GM21737 (cell line): ENCODE data around the gene DELE1.
"Not testable (repeated sequence)": the region's sequence is repeated elsewhere in the genome, so short reads cannot be mapped to it uniquely, and the experiment has no call there.

ENCODE experiments used
- ATAC-seq: cut with Tn5 transposase; IDR thresholded peaks from one replicate; pipeline ENCODE4 v1.9.1; 2021; ENCODE audit warnings: mild to moderate bottlenecking, moderate library complexity; ENCODE audit not compliant: unreplicated experiment

DELE1 gene

GRCh38 chr5:141883892-141884318 lies 39.8 kb upstream of the DELE1 start:
- ATAC-seq = no peak

- no peak for ATAC-seq
Observed at GRCh38 chr5:141889282-141889871, 34.3 kb upstream of the DELE1 start.

- not testable (repeated sequence) for ATAC-seq
Observed at GRCh38 chr5:141890429-141890828, 33.2 kb upstream of the DELE1 start.

GRCh38 chr5:141897425-141897824 lies 26.2 kb upstream of the DELE1 start:
- ATAC-seq = no peak

DNA sequence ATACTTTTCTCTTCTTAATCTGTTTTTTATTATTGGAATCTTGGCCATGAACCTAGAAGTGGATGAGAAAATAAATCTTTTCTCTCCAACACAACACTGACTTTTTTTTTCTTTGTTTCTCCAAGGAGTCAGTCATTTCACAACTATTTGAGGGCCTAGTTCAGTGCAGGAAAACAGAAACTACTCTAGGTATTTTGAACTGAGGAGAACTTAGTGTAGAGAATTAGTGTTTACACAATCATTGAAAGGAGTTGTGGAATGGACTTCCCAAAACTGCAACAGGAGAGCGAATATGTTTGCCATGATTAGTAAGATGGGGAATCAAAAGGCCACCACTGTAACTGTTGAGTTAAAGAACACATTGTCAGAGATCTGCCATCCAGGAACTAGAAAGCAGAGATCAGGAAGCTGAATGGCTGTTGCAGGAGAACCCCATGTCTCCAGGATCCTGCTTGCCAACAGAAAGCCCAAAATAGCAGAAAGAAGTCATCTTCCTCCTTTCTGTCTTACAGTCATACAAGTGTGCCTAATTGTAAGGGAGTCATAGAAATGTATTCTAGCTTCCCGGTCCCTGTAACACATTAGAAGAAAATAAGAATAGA lies 25.1 kb upstream of the DELE1 start:
- ATAC-seq = no peak

DNA sequence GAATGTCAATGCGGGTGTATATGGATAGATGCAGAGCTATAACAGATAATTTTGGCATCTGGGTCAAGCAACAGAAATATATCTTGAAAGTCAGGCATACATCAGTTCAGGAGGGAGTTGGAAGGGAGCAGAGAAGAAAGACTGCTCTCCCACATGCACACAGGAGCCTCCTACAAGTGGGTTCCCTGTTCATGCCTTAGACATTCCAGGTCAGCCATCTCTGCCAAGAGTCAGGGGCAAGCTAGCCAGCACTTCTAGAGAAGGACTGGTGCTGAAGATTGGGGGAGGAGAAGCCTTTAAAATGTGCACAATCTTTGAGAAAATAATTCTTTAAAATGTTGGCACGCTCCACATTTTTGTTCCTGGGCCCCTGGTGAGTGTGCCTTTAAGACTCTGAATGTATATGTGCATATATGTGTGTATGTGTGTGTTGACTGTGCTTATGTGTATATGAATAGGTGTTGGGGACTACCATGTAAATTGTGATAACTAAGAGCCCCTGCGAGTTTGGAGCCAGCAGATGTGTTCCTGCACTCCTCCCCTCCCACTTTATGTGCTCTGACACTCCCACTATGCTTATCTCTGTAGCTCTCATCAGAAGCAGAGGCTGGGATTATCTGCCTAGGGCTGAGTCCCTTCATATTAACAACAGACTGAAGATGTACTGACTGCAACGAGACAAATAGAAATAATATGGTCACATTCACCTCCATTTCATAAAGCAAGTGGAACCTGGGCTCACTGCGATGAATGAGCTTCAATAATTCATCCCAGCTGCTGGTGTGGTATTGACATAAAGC lies 21.5 kb upstream of the DELE1 start:
- ATAC-seq = no peak

GRCh38 chr5:141903261-141903660 lies 20.4 kb upstream of the DELE1 start:
- no peak for ATAC-seq

DNA sequence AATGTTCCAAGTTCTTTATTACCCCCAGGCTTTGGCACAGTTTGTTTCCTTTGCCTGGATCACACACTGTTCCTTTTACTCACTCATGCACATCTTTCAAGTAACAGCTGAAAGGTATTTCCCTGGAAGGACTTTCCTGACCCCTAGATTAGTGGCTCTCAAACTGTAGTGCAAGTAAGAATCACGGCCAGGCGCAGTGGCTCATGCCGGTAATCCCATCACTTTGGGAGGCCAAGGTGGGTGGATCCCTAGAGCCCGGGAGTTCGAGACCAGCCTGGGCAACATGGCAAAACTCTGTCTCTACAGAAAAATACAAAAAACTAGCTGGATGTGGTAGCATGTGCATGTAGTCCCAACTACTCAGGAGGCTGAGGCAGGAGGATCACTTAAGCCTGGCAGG lies 19.1 kb upstream of the DELE1 start:
- no peak for ATAC-seq

DNA sequence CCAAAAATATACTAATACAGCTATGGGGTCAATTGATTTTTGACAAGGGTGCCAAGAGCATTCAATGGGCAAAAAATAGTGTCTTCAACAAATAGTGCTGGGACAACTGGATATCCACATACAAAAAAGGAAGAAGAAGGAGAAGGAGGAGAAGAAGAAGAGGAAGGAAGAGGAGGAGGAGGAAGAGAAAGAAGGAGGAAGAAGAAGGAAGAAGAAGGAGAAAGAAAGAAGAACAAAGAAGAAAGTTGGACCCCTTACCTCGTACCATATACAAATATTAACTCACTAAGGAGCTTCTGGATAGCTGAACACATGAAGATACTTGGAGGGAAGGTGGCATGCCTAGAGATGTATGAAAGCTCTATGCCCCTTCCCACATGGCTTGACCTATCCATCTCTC lies 17.2 kb upstream of the DELE1 start:
- ATAC-seq = no peak

- ATAC-seq = no peak
Observed at GRCh38 chr5:141906972-141907371, 16.7 kb upstream of the DELE1 start.

DNA sequence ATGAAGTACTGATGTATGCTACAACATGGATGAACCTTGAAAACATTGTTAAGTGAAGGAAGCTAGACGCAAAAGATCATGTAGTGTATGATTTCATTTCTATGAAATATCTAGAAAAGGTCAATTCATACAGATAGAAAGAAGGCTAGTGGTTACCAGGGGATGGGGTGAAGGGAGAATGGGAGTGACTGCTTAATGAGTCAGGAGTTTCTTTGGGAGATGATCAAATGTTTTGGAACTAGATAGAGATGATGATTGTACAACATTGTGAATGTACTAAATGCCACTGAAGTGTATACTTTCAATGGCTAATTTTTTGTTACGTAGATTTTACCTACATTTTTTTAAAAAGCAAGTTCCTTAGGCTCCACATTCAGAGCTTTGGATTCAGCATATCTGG lies 14.9 kb upstream of the DELE1 start:
- ATAC-seq = no peak

GRCh38 chr5:141909212-141909611 lies 14.5 kb upstream of the DELE1 start:
- no peak for ATAC-seq

GRCh38 chr5:141910271-141910673 lies 13.4 kb upstream of the DELE1 start:
- no peak for ATAC-seq

DNA sequence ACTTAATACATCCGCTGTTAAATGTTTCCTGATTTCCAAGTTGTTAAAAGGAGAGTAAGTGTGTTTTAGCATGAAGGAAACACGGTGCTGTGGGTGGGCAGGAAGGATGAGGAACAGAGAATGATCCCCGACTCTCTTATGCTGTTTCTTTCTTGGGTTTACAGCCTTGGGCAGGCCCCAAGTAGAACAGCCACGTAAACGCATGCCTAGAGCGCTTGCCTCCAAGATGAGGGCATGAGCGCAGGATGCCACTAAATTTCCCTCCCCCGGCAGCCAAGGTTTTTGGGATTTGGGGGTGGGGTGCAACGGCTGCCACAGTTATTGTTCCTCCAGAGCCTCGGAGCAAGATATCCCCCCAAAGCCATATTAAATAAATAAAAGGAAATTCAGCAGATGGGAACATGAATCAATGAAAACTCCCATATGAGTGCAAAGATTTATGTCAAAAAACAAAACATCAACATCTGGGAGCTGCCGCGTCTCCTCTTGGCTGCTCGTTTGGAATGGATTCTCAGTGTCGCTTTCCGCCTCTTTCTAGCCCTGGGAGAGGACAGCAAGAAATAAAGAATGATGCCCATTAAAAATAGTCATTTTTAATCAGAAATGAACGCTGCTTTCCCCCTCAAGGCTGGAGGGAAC lies 10.0 kb upstream of the DELE1 start:
- ATAC-seq = no peak

GRCh38 chr5:141914199-141914743 lies 9.4 kb upstream of the DELE1 start:
- ATAC-seq = peak; percentile 75

DNA sequence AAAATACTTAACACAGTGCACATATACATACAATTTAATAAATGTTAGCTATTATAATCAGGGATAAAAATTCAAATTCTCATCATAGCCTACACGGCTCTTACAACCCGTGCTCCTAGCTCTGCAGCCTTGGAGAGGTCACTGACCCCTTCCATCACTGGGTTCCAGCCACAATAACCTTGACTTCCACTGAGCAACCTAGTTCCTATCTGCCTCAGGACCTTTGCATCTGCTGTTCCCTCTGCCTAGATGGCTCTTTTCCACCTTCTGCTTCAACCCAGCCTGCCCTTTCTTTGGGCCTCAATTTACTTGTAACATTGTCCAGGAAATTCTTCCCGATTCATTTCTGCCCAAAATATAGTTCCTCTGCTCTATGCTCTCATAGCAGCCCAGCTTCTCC lies 8.9 kb upstream of the DELE1 start:
- ATAC-seq = no peak

GRCh38 chr5:141915881-141916336 lies 7.8 kb upstream of the DELE1 start:
- ATAC-seq = no peak

GRCh38 chr5:141916522-141916921 lies 7.1 kb upstream of the DELE1 start:
- no peak for ATAC-seq

DNA sequence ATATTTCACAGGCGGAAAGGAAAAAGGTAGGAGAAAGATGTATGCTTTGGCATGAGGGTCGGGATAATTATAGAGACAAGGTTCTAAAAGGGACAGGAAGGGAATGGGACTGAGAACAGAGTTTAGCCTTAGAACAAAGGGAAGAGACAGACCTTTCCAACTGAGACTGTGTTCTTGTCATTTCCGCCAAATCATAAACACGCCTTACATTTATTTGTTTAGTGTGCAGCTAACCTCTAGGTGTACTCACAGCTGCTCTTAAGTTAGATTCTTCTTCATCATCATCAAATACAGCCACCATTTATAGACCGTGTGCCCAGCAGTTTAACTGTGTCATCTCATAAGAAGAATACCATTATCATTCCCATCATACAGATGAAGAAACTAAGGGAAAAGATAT lies 5.9 kb upstream of the DELE1 start:
- ATAC-seq = no peak

DNA sequence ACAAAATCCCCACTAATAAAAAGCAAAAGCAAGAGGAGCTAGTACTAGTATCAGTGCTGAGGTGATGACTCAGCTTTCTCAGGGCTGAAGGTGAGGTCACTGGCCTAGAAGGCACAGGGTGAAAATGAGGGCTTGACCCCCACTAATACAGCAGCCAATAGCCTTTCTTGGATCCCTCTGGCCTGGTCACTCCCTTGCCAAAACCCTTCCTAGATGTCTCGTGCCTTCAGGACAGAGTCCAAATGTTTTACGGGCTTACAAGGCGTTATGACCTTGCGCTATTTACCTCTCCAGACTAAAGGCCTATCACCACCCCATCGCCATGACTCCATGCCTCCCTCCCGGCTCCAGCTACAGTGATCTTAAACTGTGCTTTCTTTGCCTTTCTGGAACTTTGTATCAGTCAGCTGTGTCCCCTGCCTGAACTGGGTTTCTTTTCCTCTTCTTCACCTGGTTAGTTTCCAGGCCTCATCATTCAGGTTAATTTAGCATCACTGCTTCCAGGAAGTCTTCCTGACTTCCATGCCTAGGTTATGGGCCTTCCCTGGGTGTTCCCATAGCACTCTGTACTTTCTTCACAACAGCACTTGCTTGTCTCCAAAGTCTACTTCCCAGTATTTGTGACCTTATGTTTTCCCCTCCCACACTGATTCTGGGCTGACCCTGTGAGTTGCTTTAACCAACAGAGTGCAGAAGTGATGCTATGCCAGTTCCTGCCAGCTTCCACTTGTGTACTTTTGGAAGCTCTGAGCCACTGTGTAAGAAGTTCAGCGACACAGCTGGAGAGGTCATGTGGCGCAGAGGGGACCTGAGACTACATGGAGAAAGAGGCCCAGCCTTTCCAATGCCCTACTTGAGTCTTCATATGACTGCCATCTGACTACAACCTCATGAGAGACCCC lies 4.2 kb upstream of the DELE1 start:
- ATAC-seq = no peak
